A204.1 (cell line): ENCODE measurements around the gene VPS25.

ENCODE experiments used
- FAIRE-seq: peaks from 2 replicates; lab custom pipeline; 2012; peaks lifted over from hg19 to GRCh38; lab: Jason Lieb, UNC

The VPS25 gene

GRCh38 chr17:42796066-42796758, 23.0 kb downstream of the VPS25 start:
- no peak for FAIRE-seq

GRCh38 chr17:42797067-42798007, 24.1 kb downstream of the VPS25 start:
- FAIRE-seq = no peak

- FAIRE-seq = no peak
Observed at GRCh38 chr17:42798011-42798382, 24.7 kb downstream of the VPS25 start.

- peak; percentile 23 for FAIRE-seq
Observed at GRCh38 chr17:42798383-42799380, 25.4 kb downstream of the VPS25 start, which contains the start of the genes CNTD1 and COA3. CNTD1 (plus strand) TSS chr17:42798861; CDS start chr17:42799068, 207 bp downstream. COA3 (minus strand) TSS chr17:42798704; CDS start chr17:42798681, 23 bp downstream.

GRCh38 chr17:42803074-42803883, 30.0 kb downstream of the VPS25 start:
- FAIRE-seq = no peak

GRCh38 chr17:42804918-42805367, 31.7 kb downstream of the VPS25 start:
- FAIRE-seq = no peak

GRCh38 chr17:42806249-42806648, 33.0 kb downstream of the VPS25 start:
- FAIRE-seq = no peak

- no peak for FAIRE-seq
Observed at GRCh38 chr17:42809250-42809649, 36.0 kb downstream of the VPS25 start.

- FAIRE-seq = no peak
Observed at GRCh38 chr17:42814633-42815399, 41.6 kb downstream of the VPS25 start.

GRCh38 chr17:42817866-42818265, 44.6 kb downstream of the VPS25 start:
- FAIRE-seq = no peak

GRCh38 chr17:42818379-42818778, 45.1 kb downstream of the VPS25 start:
- FAIRE-seq = no peak

- no peak for FAIRE-seq
Observed at GRCh38 chr17:42819939-42820535, 46.8 kb downstream of the VPS25 start.

GRCh38 chr17:42821176-42821575, 47.9 kb downstream of the VPS25 start:
- no peak for FAIRE-seq

- FAIRE-seq = no peak
Observed at GRCh38 chr17:42827472-42827871, 54.2 kb downstream of the VPS25 start.
